ENCODE data around the gene CERK.

CERK gene

DNA sequence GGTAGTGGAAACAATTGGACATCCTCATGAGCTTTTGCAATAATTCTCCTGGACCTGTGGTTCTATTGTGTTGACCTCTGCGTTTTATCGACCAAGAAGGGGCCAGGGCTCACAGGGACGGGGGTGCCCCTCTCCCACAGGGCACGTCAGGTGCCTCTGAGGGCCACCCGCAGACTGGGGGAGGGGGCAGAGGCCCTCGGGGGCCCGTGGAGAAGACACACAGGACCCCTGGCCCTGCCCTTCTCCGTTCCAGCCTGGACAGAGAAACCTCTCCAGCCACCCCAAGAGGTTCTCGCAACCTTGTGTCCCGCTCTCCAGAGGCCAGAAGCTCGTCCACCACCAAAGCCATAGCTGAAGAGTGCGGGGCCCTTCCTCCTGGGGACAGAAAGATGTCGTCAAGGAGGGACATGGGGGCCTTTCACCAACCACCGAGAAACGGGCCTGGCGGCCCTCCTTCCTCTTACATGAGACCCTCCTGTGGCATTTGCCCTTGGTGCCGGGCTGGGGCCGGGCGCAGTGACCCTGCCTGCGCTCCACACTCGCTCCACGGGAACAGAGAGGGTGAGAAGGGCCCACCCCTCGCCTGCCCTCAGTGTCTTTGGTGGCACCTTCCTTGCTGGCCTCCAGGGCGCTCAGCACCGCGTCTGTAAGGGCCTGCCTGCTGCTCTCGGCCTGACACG is 60.6 kb downstream of the CERK start:
- no peak for DNase-seq (ENCODE audit: low read depth)

DNA sequence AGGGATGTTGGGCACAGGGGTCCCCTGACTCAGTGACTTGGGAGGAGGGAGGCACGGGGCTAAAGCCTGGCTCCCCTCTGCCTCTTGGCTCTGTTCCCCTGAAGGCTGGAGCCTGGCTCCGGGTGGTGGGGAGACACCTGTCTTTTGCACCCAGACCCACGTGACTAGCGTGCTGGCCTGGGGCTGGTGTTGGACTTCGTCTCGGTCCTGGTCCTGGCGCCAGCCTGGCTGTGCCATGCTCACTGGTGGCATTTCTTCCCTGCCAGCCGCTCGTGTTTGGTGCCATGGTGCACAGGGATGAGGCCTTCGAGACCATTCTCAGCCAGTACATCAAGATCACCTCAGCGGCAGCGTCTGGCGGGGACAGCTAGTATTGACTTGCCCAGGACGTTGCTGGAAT is 61.2 kb downstream of the CERK start:
- no peak for DNase-seq (ENCODE audit: low read depth)

DNA sequence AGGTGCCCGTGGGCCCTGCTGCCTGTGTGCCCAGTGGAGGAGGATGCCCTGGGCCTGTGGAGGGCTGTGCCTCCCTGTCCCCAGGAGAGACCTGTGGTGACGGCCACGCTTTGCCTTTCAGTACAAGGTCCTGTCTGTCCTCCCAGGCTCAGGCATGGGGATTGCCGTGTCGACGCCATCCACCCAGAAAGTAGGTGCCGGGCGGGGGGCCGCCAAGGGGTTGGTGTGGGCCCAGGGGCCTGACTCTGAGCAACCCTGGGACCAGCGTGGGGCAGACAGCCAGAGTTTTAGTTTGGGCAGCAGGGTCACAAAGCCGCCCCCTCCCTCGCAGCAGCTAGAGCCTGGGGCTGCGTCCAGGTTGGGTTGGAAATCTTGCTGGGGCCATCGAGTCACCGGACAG is 61.6 kb downstream of the CERK start:
- no peak for DNase-seq (ENCODE audit: low read depth)

DNA sequence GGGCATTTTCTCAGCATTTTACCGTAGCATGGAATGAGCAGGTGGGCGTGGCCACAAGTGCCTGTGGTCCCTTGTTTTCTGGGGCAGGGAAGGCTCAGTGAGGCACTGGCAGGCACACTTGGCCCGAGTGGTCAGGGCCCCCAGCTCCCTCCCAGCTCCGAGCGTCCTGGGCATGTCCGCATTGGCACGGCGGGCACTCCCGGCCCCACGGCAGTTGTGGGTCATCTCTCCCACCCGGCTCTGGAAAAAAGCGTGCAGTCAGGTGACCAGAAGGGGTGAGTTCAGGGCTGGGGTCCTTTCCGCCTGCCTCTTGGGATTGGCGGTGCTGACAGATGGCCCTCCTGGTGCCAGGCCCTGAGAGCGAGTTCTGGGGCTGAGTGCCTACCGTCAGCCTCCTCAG is 62.1 kb downstream of the CERK start:
- DNase-seq (ENCODE audit: low read depth): no peak

DNA sequence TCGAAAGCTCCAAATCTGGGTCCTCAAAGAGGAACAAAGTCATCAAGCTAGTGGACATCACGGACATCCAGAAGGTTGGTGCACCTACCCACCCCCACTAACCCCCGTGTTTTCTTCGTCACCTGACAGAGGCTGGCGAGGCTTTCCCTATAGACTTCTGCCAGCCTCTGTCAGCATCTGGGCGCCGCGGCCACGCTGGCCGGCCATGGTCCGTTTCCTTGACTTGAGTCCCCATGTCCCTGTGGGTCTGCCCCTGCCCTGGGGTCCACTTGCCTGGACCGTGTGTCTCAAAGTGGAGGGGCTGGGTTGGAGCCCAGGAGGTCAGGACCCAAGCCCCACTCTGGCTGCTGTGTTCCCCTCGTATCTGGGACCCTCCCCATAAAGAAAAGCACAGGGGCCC is 62.6 kb downstream of the CERK start:
- no peak for DNase-seq (ENCODE audit: low read depth)

GRCh38 chr22:46674906-46675305 is 63.1 kb downstream of the CERK start:
- no peak for DNase-seq (ENCODE audit: low read depth)

- DNase-seq (ENCODE audit: low read depth): peak; percentile 88
Measured at GRCh38 chr22:46674367-46674781, 63.7 kb downstream of the CERK start.

DNA sequence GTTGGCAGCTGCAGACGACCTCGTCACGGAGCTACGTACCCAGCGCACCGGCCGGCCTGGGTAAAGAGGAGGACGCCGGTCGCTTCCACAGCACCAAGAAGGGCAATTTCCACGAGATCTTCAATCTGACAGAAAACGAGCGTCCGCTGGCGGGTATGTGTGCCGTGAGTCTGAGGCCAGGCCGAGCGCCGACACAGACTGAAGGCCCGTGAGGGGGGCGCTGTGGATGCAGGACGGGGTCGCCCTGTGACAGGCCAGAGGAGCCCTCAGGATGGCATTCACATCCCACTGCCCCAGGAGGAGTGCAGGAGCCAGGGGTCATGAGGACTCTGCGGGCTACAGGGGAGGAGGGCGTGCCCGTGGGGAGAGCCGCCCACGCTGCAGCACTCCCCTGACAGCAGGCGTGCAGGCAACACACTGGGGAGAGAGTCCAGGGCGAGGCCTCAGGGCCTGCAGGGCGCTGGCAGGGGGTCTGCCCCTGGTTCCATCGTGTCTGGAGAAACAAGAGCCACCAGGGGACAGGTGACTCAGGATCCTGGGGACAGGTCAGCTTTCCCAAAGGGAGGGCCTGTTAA is 64.3 kb downstream of the CERK start:
- peak; percentile 22 for DNase-seq (ENCODE audit: low read depth)

DNA sequence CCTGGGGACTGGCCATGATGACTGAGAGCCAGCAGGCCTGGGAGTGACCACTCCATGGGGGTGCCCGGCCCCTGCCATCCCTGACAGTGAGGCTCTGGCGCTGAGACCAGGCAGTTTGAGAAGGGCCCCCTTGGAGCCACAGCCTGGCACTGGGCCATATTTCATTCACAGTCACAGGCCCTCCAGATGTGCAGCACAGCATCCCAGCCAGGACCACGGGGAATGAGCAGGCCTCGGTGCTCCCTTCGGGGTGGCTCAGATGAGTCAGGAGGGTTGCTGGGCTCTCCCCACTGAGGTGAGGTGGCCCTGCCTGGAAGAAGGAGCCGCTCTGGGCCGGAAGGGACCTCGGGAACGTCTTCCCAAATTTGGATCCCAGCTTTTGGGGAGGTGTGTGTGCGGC is 64.8 kb downstream of the CERK start:
- DNase-seq (ENCODE audit: low read depth): no peak

DNA sequence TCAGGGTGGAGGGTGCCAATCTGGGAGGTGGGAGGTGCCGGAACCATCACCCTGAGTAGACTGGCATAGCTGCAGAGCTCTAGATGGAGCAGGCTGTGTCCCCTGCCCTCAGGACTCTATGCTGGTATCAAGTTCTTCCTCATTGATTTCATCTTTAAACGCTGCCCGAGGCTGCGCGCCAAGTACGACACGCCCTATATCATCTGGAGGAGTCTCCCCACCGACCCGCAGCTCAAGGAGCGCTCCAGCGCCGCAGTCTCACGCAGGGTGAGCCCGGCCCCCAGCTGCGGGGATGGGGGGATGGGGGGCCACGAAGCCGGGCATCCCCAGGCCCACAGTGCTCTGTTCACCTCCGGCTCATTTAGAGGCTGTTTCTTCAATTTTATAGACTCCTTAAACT is 65.3 kb downstream of the CERK start:
- DNase-seq (ENCODE audit: low read depth): no peak

GRCh38 chr22:46671824-46672432 is 66.1 kb downstream of the CERK start:
- DNase-seq (ENCODE audit: low read depth): no peak

DNA sequence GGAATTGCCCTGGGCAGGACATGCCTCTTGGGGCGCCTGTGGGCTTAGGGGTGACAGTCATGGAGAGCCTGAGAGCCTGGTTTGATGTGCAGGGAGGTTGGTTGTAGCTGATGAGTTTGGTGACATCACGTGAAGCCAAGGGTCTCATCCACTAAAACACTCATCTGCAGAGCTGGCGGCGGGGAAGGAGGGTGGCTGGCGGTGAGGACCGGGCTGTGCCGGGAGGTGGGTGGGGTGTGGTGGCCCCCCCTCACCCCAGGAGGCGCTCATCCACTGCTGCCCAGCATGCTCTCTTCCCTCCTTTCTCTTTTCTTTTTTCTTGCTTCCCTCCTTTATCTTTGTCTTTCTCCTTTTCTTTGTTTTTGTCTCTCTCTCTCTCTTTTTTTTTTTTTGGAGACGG is 68.9 kb downstream of the CERK start:
- DNase-seq (ENCODE audit: low read depth): no peak

DNA sequence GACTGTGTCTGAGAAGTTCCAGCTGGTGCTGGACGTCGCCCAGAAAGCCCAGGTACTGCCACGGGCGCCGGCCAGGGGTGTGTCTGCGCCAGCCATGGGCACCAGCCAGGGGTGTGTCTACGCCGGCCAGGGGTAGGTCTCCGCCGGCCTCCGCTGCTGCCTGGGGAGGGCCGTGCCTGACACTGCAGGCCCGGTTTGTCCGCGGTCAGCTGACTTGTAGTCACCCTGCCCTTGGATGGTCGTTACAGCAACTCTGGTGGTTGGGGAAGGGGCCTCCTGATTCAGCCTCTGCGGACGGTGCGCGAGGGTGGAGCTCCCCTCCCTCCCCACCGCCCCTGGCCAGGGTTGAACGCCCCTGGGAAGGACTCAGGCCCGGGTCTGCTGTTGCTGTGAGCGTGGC is 69.9 kb downstream of the CERK start:
- DNase-seq (ENCODE audit: low read depth): no peak

DNA sequence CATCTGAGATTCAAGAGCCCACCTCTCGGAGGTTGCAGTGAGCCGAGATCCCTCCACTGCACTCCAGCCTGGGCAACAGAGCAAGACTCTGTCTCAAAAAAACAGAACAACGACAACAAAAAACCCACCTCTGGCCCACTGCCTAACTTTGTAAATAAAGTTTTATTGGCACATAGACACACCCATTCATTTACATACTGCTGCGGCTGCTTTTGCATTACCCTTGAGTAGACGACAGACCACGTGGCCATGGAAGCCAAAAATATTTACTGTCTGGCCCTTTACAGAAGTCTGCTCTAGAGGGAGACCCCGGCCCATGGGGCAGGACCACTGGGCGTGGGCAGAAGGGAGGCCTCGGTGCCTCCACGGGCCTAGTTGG is 70.8 kb downstream of the CERK start:
- DNase-seq (ENCODE audit: low read depth): no peak

DNA sequence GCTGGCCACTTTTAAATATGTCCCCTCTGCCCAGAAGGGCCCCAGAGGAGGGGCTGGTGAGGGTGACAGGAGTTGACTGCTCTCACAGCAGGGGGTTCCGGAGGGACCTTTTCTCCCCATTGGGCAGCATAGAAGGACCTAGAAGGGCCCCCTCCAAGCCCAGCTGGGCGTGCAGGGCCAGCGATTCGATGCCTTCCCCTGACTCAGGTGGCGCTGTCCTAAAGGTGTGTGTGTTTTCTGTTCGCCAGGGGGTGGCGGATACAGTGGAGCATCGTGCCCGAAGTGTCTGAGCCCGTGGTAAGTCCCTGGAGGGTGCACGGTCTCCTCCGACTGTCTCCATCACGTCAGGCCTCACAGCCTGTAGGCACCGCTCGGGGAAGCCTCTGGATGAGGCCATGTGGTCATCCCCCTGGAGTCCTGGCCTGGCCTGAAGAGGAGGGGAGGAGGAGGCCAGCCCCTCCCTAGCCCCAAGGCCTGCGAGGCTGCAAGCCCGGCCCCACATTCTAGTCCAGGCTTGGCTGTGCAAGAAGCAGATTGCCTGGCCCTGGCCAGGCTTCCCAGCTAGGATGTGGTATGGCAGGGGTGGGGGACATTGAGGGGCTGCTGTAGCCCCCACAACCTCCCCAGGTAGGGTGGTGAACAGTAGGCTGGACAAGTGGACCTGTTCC is 71.3 kb downstream of the CERK start:
- DNase-seq (ENCODE audit: low read depth): no peak

DNA sequence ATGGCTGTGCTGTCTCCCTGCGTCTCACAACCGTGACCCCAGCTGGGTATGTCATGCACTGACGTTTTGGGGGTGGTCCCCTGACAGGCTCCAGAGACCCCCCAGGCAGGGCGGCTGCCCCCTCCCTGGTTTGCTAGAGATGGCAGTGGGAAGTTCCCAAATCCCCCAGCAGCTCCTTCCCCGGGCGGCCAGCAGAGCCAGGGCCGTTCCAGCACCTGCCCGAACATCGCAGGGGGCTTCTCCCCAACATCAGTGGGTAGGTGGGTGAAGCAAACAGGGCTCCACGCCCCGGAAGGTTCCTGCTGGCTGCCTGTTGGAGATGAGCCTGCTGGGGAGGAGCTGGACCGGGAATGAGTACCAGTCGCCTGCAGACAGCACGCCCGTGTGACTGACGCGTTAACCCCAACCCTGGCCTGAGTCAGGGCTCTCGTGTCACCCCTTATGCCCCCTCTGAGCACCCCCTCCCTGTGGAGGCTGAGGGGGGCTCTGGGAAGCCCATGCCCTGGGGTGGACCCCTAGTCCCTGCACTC is 72.2 kb downstream of the CERK start:
- no peak for DNase-seq (ENCODE audit: low read depth)

DNA sequence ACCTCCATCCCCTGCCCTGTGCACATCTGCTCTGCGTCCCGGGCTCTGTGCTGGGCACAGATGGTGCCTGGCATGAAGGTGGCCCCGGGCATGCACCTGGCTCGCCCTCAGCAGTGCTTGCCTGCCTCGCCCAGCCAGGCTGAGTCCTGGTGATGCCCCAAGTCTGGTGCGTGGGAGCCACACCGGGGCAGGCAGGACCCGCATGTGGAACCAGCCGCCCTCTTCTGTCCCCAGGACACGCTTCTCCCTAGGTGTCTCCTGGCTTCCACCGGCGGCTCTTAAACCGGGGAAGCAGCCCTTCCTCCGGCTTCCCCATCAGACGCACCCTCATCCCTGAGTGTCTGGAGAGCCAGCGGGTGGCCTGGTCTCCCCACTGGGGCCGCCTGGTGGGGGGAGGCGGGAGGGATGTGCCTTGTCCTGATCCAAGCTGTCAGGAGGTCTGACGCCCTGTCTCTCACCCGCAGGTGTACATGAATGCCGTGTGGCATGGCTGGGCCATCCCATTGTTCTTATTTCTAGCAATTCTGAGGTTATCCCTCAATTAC is 72.8 kb downstream of the CERK start:
- DNase-seq (ENCODE audit: low read depth): no peak

- no peak for DNase-seq (ENCODE audit: low read depth)
Measured at GRCh38 chr22:46664301-46664855, 73.7 kb downstream of the CERK start.

GRCh38 chr22:46663436-46664100 is 74.5 kb downstream of the CERK start:
- DNase-seq (ENCODE audit: low read depth): no peak

DNA sequence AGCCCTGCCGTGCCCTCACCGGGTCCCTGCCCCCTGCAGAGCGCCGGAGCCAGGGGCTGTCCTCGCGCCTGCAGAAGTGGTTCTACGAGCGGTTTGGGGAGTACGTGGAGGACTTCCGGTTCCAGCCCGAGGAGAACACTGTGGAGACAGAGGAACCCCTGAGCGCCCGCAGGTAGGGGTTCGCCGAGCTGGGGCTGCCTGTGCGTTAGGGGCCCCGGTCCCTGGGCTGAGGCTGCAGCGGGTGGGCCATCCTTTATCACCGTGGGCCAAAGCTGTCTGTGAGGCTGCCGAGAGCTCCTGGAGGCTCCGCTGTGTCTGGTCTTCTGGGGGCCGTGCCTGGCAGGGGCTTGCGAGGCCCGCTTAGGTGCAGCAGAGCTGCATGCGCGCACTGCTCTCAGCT is 75.1 kb downstream of the CERK start:
- DNase-seq (ENCODE audit: low read depth): no peak

- DNase-seq (ENCODE audit: low read depth): no peak
Measured at GRCh38 chr22:46662226-46662625, 75.8 kb downstream of the CERK start.
